Endothelial cell (in vitro differentiated cells): ENCODE results near the gene KRTAP5-1. TPM values are rescaled to one million over a fixed set of nuclear protein-coding genes. Genes with fewer than 3 reads are reported as not detected.

Experiments used
- DNase-seq: peaks from one replicate; pipeline ENCODE4 v3.0.0; 2021; ENCODE audit warnings: low spot score
- H3K27ac Mint-ChIP-seq: one replicate; pipeline ENCODE4 v1.8.0; 2021; ENCODE audit warnings: mixed read lengths, inconsistent platforms; ENCODE audit not compliant: unreplicated experiment
- H3K27me3 Mint-ChIP-seq: one replicate; pipeline ENCODE4 v1.8.0; 2021; ENCODE audit warnings: mild to moderate bottlenecking, moderate library complexity, mixed read lengths, inconsistent platforms; ENCODE audit not compliant: unreplicated experiment
- H3K36me3 Mint-ChIP-seq: one replicate; pipeline ENCODE4 v1.8.0; 2021; ENCODE audit warnings: mild to moderate bottlenecking, low read depth, mixed read lengths, inconsistent platforms; ENCODE audit not compliant: unreplicated experiment
- H3K4me1 Mint-ChIP-seq: one replicate; pipeline ENCODE4 v1.8.0; 2021; ENCODE audit warnings: mild to moderate bottlenecking, mixed read lengths, inconsistent platforms; ENCODE audit not compliant: unreplicated experiment
- H3K4me3 Mint-ChIP-seq: one replicate; pipeline ENCODE4 v1.8.0; 2021; ENCODE audit warnings: mild to moderate bottlenecking, mixed read lengths, inconsistent platforms; ENCODE audit not compliant: unreplicated experiment
- H3K9me3 Mint-ChIP-seq: one replicate; pipeline ENCODE4 v1.8.0; 2021; ENCODE audit warnings: mixed read lengths, inconsistent platforms; ENCODE audit not compliant: unreplicated experiment
- total RNA-seq: library from RNA; stranded (reverse); fragmentation: NEBNext Ultra II Directional; extraction: Animal tissue kit (Norgen Biotek cat#: 25700); gene quantifications from one replicate; pipeline ENCODE4 v1.2.1, GENCODE V29; 2021; ENCODE audit not compliant: unreplicated experiment
- TF ChIP-seq, protein P1 (sequence below): fragments of 200-600 bp; sonication (generic); IDR thresholded peaks from one replicate; pipeline ENCODE4 v1.5.0; 2021; ENCODE audit warnings: antibody characterized with exemption; ENCODE audit not compliant: unreplicated experiment

The KRTAP5-1 gene
- total RNA-seq, 1 donor from 2014 or later: not detected

DNA sequence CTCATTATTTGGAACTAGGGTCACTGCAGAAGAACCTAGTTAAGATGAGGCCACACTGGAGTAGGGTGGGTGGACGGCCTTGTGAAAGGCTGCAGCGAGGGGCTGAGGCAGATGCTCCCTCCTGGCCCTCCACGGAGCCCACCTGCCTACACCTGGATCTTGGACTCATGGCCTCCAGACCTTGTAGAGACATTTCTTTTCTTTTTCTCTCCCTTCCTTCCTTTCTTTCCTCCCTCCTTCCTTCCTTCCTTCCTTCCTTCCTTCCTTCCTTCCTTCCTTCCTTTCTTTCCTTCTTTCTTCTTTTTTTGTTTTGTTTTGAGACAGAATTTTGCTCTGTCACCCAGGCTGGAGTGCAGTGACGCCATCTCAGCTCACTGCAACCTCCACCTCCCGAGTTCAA is 39.7 kb downstream of the KRTAP5-1 start:
- H3K36me3 Mint-ChIP-seq: no peaks in the 10 kb centered on the region
- H3K4me1 Mint-ChIP-seq: no peaks in the 10 kb centered on the region
- H3K27me3 Mint-ChIP-seq: peaks cover 17% of the 10 kb centered on the region
- no peaks in the 10 kb centered on the region for H3K9me3 Mint-ChIP-seq
- TF ChIP-seq, protein P1, sequence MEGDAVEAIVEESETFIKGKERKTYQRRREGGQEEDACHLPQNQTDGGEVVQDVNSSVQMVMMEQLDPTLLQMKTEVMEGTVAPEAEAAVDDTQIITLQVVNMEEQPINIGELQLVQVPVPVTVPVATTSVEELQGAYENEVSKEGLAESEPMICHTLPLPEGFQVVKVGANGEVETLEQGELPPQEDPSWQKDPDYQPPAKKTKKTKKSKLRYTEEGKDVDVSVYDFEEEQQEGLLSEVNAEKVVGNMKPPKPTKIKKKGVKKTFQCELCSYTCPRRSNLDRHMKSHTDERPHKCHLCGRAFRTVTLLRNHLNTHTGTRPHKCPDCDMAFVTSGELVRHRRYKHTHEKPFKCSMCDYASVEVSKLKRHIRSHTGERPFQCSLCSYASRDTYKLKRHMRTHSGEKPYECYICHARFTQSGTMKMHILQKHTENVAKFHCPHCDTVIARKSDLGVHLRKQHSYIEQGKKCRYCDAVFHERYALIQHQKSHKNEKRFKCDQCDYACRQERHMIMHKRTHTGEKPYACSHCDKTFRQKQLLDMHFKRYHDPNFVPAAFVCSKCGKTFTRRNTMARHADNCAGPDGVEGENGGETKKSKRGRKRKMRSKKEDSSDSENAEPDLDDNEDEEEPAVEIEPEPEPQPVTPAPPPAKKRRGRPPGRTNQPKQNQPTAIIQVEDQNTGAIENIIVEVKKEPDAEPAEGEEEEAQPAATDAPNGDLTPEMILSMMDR: no peak
- DNase-seq: no peak
- no peak overlapping the region for H3K27ac Mint-ChIP-seq
- H3K4me3 Mint-ChIP-seq: no peak overlapping the region

DNA sequence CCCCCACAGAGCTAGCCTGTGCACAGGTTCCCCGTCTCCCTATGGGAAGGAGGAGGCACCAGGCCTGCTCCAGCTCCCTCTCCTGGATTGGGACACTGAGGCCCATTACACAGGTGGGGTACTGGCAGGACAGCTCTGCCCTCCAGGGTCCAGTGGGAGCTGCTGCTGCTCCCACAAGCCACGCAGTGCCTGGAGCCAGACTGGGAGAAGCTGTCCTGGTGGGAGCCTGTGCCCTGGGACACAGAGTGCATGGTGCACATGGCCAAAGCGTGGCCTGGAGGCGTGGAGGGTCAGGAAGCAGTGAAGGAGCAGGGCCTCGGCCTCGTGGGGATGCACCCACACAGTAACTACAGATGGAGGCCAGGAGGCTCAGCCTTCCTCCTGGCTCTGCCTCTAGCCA is 40.5 kb downstream of the KRTAP5-1 start:
- Mint-ChIP-seq H3K36me3 (no peaks in the 10 kb centered on the region), H3K27me3 (peaks cover 17% of the 10 kb centered on the region), H3K27ac (no peak overlapping the region), H3K9me3 (no peaks in the 10 kb centered on the region), H3K4me1 (no peaks in the 10 kb centered on the region), H3K4me3 (no peak overlapping the region)
- TF ChIP-seq, protein P1: no peak
- no peak for DNase-seq

DNA sequence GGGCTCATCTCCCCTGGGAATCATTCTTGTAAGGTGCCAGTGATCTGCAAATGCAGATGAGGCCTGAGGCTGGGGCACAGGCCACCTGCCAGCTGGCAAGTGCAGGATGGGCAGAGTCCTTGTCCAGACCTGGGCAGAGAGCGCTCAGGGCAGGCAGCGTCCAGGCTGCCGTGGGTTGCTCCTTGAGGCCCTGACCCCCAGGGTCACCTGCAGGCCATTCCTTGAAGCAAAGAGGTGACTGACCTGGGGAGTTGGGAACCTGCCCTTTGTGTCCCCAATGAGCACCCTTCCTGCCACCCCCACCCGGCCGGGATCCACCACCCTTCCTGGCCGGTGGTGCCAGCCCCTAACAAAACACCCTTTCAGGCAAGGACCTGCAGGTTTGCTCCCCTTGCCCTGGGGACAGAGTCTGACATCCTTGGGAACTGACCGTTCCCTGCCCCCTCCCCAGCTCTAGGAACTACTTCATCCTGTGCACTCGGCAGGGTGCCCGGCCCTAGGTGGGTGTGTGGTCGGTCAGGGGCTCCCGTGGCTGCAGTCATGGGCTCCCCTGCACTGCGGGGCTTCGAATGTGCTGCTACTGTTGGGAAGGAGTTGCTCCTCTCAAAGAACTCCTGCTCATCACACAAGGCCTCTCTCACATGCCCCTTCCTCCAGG is 41.3 kb downstream of the KRTAP5-1 start:
- Mint-ChIP-seq H3K4me1 (no peaks in the 10 kb centered on the region), H3K27me3 (peaks cover 11% of the 10 kb centered on the region), H3K36me3 (no peaks in the 10 kb centered on the region), H3K9me3 (no peaks in the 10 kb centered on the region), H3K27ac (no peak overlapping the region), H3K4me3 (no peak overlapping the region)
- TF ChIP-seq, protein P1: no peak
- no peak for DNase-seq

DNA sequence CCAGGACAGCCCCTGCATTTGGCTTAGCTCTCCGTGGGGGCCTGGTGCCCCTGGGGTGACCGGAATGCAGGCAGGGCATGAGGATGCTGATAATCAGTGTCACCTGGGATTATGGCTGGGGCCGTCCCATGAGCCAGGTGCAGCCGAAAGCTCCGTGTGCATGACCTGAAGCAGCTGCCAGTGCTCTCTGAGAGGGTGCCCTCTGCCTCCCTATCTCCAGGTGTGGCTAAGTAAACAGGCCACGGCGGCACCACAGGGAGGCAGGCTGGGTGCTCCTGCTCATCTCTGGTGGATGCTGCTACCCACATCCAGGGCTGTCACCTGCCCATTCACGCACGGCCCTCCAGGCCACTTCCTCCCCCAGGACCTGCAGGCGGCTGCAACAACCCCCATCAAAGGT is 42.8 kb downstream of the KRTAP5-1 start:
- DNase-seq: no peak
- no peaks in the 10 kb centered on the region for H3K36me3 Mint-ChIP-seq
- H3K27ac Mint-ChIP-seq: no peak overlapping the region
- TF ChIP-seq, protein P1: no peak
- no peak overlapping the region for H3K4me3 Mint-ChIP-seq
- H3K9me3 Mint-ChIP-seq: no peaks in the 10 kb centered on the region
- H3K27me3 Mint-ChIP-seq: peaks cover 9% of the 10 kb centered on the region
- no peaks in the 10 kb centered on the region for H3K4me1 Mint-ChIP-seq

DNA sequence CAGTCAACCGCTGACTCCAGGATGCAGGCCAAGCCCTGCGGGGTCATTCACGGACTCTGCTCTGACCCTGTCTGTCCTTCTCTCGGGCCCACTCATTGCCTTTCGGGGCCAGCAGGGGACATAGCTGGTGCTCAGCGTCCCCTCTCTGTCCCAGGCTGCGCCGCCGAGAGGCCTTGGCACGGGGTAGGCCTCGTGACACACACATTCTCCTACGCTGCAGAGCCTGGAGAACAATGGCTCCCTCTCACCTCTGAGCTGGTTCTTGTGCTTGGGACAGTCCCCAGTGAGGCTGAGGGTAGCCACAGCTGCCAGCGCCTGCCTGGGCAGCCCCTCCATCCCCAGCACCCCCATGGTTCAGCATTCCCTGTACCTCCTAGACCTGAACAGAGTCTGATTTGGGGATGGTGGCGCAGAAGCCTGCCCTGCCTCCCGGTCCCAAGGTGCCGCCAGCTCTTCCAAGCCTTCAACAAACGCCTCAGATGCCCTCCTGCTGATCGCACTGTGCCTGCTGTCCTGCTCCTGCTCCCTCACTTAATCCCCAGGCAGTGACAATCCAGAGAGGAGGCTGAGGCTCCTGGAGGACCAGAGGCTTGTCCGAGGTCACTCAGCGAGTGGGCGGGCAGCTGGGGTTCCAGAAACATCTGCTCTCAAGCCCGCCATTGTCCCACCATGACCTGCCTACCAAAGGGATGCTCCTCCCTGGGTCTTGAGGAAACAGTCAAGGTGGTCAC is 43.4 kb downstream of the KRTAP5-1 start:
- no peak for DNase-seq
- Mint-ChIP-seq H3K9me3 (no peaks in the 10 kb centered on the region), H3K27ac (no peak overlapping the region), H3K36me3 (no peaks in the 10 kb centered on the region), H3K4me1 (no peaks in the 10 kb centered on the region), H3K4me3 (no peak overlapping the region), H3K27me3 (peaks cover 9% of the 10 kb centered on the region)
- TF ChIP-seq, protein P1: no peak
